GM21526 (cell line): ENCODE measurements around the gene PLPPR5.

Experiments used
- ATAC-seq: cut with Tn5 transposase; IDR thresholded peaks from one replicate; pipeline ENCODE4 v1.9.1; 2021; ENCODE audit warnings: moderate library complexity; ENCODE audit not compliant: unreplicated experiment, low FRiP score

Gene PLPPR5

GRCh38 chr1:98969798-98970490 lies 34.7 kb downstream of the PLPPR5 start:
- ATAC-seq, result no peak

GRCh38 chr1:98967122-98967521 lies 37.5 kb downstream of the PLPPR5 start:
- ATAC-seq, result no peak

- no peak for ATAC-seq
Observed at GRCh38 chr1:98965394-98965793, 39.3 kb downstream of the PLPPR5 start.

- no peak for ATAC-seq
Observed at GRCh38 chr1:98964198-98964597, 40.5 kb downstream of the PLPPR5 start.

- no peak for ATAC-seq
Observed at GRCh38 chr1:98963064-98963758, 41.5 kb downstream of the PLPPR5 start.

GRCh38 chr1:98962156-98962555 lies 42.5 kb downstream of the PLPPR5 start:
- no peak for ATAC-seq

- no peak for ATAC-seq
Observed at GRCh38 chr1:98949621-98950020, 55.0 kb downstream of the PLPPR5 start.

- no peak for ATAC-seq
Observed at GRCh38 chr1:98949166-98949565, 55.5 kb downstream of the PLPPR5 start.

- no peak for ATAC-seq
Observed at GRCh38 chr1:98947071-98947470, 57.6 kb downstream of the PLPPR5 start.

- ATAC-seq, result no peak
Observed at GRCh38 chr1:98940722-98941079, 64.0 kb downstream of the PLPPR5 start.

GRCh38 chr1:98940069-98940721 lies 64.5 kb downstream of the PLPPR5 start:
- ATAC-seq, result no peak

GRCh38 chr1:98939471-98939870 lies 65.2 kb downstream of the PLPPR5 start:
- ATAC-seq, result no peak

GRCh38 chr1:98937347-98937746 lies 67.3 kb downstream of the PLPPR5 start:
- ATAC-seq, result no peak

GRCh38 chr1:98932184-98932583 lies 72.5 kb downstream of the PLPPR5 start:
- ATAC-seq, result no peak

GRCh38 chr1:98931128-98931835 lies 73.4 kb downstream of the PLPPR5 start:
- ATAC-seq, result no peak

GRCh38 chr1:98929437-98929836 lies 75.2 kb downstream of the PLPPR5 start:
- ATAC-seq, result no peak

GRCh38 chr1:98926597-98926996 lies 78.1 kb downstream of the PLPPR5 start:
- no peak for ATAC-seq

GRCh38 chr1:98924977-98925376 lies 79.7 kb downstream of the PLPPR5 start:
- ATAC-seq, result no peak

- no peak for ATAC-seq
Observed at GRCh38 chr1:98923667-98924066, 81.0 kb downstream of the PLPPR5 start.

GRCh38 chr1:98921817-98922216 lies 82.8 kb downstream of the PLPPR5 start:
- no peak for ATAC-seq

- ATAC-seq, result no peak
Observed at GRCh38 chr1:98920441-98921110, 84.1 kb downstream of the PLPPR5 start.
